Measurements from ENCODE around the gene LSM7.

LSM7 gene

DNA sequence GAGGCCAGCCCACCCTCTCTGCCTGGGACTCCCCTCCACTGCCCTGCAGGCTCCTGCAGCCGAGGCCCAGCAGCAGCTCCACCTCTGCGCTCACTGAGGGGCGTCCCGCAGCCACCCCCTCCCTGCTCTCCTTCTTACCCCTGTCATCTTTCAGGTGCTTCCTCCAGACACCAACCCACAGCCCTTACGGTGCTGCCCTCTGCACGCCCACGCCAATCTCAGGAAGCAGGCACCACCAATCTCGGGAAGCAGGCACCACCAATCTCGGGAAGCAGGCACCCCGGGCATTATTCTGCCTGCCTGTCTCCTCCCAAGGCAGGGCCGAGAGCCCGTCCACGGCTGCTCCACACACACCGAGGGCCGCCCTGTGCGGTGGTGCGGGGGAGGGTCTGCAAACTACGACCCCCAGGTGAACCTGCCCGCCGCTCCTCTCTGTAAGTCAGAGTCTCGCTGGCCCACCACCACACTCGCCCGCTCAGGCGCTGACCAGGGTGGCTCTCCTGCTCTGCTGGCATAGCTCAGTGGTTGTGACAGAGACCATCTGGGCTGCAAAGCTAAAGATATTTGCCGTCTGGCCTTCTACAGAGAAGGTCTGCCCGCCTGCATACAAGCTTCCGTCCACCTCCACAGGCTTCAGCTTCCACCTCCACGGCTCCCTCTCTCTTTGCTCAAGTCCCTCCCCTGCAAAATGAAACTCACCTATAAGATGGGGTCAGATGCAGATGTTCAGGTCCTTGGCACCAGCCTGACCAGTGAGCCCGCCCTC lies 2.9 kb downstream of the LSM7 start:
- peaks cover 29% of the 10 kb centered on the region for H3K36me3 Mint-ChIP-seq
- H3K27me3 Mint-ChIP-seq, result no peaks in the 10 kb centered on the region
- peak overlapping the region; percentile 71 for H3K4me3 Mint-ChIP-seq
- peak overlapping the region; percentile 89 for H3K27ac Mint-ChIP-seq
- peaks cover 66% of the 10 kb centered on the region for H3K4me1 Mint-ChIP-seq
- ATAC-seq, result peak; percentile 5
- H3K9me3 Mint-ChIP-seq, result no peaks in the 10 kb centered on the region

DNA sequence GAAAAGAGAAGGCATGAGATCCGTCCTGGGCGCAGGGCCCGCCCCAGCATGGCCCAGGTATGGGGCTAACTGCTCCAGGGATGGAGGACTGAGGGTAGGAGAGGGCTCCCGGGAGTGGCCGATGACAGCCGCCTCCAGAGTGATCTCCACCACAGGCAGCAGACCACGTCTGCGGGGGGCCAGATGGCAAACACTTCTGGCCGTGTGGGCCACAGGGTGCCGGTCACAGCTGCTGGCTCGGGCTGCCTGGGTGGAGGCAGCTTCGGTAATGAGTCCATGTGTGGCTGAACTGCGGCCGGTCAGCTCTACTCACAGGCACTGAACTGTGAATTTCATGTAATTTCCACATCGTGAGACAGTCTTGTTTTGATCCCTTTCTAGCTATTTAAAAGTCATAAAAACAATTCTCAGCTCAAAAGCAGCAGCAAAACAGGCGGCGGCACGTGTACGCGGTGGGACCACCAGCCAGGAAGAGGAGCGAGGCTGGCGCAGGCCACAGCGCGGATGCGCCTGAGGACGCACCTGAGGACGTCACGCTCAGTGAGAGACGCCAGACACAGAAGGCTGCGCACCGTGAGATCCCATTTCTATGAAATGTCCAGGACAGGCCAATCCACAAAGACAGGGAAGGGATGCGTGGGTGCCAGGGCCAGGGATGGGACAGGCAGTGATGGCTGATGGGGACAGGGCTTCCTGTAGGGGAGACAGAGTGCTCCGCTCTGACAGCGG lies 4.0 kb downstream of the LSM7 start:
- Mint-ChIP-seq H3K4me1 (peaks cover 62% of the 10 kb centered on the region), H3K27me3 (no peaks in the 10 kb centered on the region), H3K9me3 (no peaks in the 10 kb centered on the region), H3K36me3 (peaks cover 29% of the 10 kb centered on the region), H3K27ac (peak overlapping the region; percentile 89), H3K4me3 (peak overlapping the region; percentile 71)
- ATAC-seq, result peak; percentile 45

DNA sequence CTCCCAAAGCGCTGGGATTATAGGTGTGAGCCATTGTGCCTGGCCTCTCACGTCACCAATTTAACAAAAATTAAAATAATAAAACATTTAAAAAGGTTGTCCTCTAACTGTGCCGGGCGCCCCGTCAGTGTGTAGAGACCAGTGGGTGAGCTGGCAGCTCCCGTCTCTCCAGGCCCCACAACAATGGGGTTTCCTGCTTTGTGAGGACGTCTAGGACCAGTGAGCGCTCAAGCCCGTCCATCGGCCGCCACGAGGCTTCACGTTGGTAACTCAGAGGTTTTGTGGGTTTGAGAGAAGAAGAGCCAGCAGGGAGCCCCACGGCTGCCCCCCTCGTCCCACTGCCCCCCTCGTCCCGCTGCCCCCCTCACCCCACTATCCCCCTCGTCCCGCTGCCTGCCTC lies 4.7 kb downstream of the LSM7 start:
- Mint-ChIP-seq H3K9me3 (no peaks in the 10 kb centered on the region), H3K4me3 (peak overlapping the region; percentile 71), H3K27ac (peak overlapping the region; percentile 89), H3K4me1 (peaks cover 63% of the 10 kb centered on the region), H3K27me3 (no peaks in the 10 kb centered on the region), H3K36me3 (peaks cover 29% of the 10 kb centered on the region)
- no peak for ATAC-seq

DNA sequence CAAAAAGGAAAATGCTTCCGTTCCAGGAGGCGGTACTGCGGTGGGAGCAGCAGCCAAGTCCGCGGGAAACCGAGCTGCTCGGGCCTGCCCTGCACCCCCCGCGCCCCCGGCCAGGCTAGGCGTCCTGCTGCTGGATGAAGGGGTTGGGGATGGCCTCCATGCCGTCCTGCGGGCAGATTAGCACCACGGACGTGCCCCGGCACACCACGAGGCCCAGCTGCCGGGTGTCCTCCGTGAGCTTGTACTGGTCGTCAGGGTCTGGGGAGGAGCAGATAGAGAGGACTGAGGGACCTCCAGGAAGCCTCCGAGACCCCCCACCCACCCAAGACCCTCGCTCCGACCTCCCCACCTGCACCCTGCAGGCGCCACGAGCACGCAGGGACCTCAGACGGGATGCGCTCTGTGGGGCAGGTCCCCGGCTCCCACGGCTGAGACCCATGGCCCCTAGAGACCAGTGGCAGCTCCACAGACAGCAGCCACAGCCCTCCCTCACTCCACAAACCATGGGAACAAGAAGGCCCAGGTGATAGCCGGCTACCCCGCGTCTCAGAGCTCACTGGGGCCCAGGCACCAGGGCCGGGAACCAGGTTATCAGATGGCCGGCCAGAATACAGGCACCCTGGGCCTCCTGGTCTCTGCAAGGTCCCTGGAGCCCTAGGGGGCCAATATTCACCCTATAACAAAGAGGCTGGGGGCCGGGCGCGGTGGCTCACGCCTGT lies 6.7 kb downstream of the LSM7 start:
- no peaks in the 10 kb centered on the region for H3K27me3 Mint-ChIP-seq
- H3K4me3 Mint-ChIP-seq, result no peak overlapping the region
- H3K36me3 Mint-ChIP-seq, result peaks cover 29% of the 10 kb centered on the region
- H3K4me1 Mint-ChIP-seq, result peaks cover 72% of the 10 kb centered on the region
- no peak for ATAC-seq
- no peaks in the 10 kb centered on the region for H3K9me3 Mint-ChIP-seq
- H3K27ac Mint-ChIP-seq, result no peak overlapping the region

DNA sequence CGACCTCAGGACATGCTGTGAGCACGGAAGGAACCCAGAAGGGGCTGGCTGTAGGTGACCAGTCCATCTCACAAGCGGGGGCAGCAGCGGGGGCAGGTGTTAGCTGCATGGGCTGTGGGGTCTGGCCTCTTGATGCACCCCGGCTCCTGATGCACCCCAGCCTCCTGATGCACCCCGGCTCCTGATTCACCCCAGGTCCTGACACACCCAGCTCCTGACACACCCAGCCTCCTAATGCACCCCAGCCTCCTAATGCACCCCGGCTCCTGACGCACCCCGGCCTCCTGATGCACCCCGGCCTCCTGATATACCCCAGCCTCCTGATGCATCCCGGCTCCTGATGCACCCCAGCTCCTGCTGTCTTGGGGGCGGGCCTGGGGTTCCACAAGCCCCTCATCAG lies 7.4 kb downstream of the LSM7 start:
- Mint-ChIP-seq H3K4me1 (peaks cover 72% of the 10 kb centered on the region), H3K9me3 (no peaks in the 10 kb centered on the region), H3K36me3 (peaks cover 25% of the 10 kb centered on the region), H3K27ac (no peak overlapping the region), H3K27me3 (no peaks in the 10 kb centered on the region), H3K4me3 (no peak overlapping the region)
- no peak for ATAC-seq

DNA sequence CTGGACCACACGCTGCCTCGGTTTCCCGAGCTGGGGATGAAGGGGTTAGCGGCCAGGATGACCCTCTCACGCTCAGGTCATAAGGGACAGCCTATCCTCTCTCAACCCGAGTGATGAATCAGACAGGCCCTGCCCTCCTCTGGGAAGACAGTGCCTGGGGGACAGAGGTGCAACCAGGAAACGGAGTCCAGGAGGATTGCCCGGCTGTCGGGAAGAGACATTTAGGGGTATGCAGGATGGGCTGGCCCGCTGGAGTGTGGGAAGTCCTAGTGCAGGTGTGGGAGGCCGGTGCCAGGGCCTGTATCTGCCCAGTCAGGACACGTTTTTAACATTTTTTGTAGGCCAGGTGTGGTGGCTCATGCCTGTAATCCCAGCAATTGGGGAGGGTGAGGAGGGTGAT lies 8.3 kb downstream of the LSM7 start:
- no peak overlapping the region for H3K4me3 Mint-ChIP-seq
- no peak overlapping the region for H3K27ac Mint-ChIP-seq
- no peaks in the 10 kb centered on the region for H3K9me3 Mint-ChIP-seq
- peaks cover 19% of the 10 kb centered on the region for H3K36me3 Mint-ChIP-seq
- no peak for ATAC-seq
- H3K4me1 Mint-ChIP-seq, result peaks cover 70% of the 10 kb centered on the region
- no peaks in the 10 kb centered on the region for H3K27me3 Mint-ChIP-seq

DNA sequence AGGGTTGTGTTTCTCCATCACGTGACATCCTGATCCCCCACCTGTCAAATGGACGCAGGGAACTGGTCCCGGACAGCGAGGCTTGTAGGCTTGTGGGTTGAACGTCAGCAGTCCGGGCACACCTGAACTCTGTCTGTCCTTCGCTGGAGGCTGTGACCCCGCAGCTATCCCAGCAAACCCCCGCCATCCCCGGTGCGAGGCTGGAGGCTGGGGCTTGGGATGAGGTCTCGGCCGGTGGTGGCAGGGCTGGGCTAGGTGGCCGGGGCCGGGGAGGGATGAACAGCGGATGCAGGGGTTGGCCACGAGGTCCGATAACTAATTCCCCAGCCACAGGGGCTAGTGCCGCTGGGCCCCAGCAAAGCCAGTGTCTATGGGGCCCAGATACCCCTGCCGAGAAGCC lies 8.8 kb downstream of the LSM7 start:
- Mint-ChIP-seq H3K27ac (peak overlapping the region; percentile 88), H3K27me3 (no peaks in the 10 kb centered on the region), H3K9me3 (no peaks in the 10 kb centered on the region), H3K4me1 (peaks cover 65% of the 10 kb centered on the region), H3K36me3 (peaks cover 16% of the 10 kb centered on the region), H3K4me3 (no peak overlapping the region)
- no peak for ATAC-seq

DNA sequence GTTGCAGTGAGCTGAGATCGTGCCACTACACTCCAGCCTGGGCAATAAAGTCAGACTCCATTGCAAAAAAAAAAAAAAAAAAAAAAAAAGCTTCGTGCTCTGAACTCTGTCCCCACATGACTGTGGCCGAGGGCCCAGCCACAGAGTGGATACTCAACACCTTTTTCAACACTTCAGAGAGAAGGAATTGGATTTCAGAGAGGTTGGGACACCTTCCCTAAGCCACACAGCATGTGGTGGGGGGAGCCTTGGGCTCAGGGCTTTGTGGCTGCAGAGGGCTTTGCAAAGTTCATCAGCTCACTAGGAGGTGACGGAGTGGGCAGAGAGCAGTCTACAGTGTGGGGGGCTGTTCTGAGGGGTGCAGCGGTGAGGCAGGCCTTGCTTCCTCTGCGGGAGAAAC lies 9.5 kb downstream of the LSM7 start:
- Mint-ChIP-seq H3K4me3 (no peak overlapping the region), H3K36me3 (peaks cover 10% of the 10 kb centered on the region), H3K27ac (peak overlapping the region; percentile 88), H3K9me3 (no peaks in the 10 kb centered on the region), H3K27me3 (no peaks in the 10 kb centered on the region), H3K4me1 (peaks cover 59% of the 10 kb centered on the region)
- no peak for ATAC-seq

DNA sequence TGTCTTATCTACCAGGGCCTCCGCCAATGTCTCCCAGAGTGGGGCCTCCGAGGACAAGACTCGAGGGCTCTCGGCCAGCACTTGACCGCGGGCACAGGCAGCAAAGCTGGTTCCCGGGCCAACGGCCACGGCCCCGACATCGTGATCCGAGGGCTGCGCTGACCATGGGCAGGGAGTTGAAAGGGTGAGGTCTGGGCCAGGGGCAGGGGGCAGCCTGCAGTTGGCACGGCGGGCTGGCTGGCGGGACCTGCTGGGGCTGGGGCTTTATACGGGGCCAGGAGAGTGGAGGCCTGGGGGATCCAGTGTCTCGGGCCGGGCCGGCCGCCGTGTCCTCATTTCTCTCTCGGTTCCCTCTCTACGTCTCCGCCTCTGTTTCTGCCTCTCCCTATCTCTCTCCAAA lies 10.6 kb downstream of the LSM7 start:
- Mint-ChIP-seq H3K27ac (peak overlapping the region; percentile 88), H3K36me3 (peaks cover 2% of the 10 kb centered on the region), H3K4me3 (no peak overlapping the region), H3K9me3 (no peaks in the 10 kb centered on the region), H3K4me1 (peaks cover 55% of the 10 kb centered on the region), H3K27me3 (no peaks in the 10 kb centered on the region)
- ATAC-seq, result no peak

DNA sequence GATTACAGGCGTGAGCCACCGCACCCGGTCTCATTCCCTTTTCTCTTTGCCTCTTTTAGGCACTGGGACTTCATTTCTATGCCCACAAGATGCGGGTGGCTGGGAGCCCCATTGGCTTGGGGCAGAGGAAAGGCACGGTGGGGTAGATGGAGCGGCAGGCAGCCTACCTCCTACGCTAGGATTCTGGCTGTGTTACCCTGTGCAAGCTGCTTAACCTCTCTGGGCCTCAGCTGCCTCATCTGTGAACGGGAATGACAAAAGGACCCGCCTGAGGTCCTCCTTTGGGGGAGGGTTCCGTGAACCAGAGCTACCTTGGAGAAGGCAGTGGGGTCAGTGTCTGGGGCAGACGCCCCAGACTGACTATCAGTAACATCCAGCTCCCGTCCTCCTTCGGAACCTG lies 11.1 kb downstream of the LSM7 start:
- no peaks in the 10 kb centered on the region for H3K27me3 Mint-ChIP-seq
- H3K9me3 Mint-ChIP-seq, result no peaks in the 10 kb centered on the region
- ATAC-seq, result no peak
- H3K27ac Mint-ChIP-seq, result peak overlapping the region; percentile 88
- H3K36me3 Mint-ChIP-seq, result no peaks in the 10 kb centered on the region
- no peak overlapping the region for H3K4me3 Mint-ChIP-seq
- H3K4me1 Mint-ChIP-seq, result peaks cover 54% of the 10 kb centered on the region

DNA sequence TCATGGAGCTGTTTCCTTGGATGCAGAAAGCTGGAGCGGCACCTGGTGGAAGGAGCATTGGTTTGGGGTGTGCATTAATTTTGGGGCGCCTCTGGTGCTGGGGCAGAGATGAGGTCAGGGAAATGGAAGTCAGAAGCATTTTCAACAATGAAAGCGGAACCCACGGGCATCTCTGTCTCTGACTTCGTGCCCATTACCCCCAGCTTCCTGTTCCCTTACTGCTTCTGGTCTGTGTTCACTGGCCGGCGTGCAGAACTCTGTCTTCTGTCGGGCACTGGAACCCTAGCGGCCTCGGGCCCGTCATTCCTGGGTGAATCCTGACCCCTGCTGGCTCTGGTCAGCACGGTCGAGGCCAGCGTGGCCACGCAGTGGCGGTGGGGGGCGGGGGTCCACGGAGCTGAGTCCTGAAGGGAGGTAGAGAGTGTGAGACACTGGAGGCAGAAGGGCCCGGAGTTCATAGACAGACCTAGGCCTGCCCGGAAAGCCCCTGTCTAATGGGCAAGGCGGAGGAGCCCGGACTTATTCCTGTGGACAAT lies 12.5 kb downstream of the LSM7 start:
- peak; percentile 89 for ATAC-seq
- H3K9me3 Mint-ChIP-seq, result no peaks in the 10 kb centered on the region
- peak overlapping the region; percentile 88 for H3K27ac Mint-ChIP-seq
- no peaks in the 10 kb centered on the region for H3K36me3 Mint-ChIP-seq
- peaks cover 1% of the 10 kb centered on the region for H3K27me3 Mint-ChIP-seq
- peaks cover 54% of the 10 kb centered on the region for H3K4me1 Mint-ChIP-seq
- peak overlapping the region; percentile 57 for H3K4me3 Mint-ChIP-seq

DNA sequence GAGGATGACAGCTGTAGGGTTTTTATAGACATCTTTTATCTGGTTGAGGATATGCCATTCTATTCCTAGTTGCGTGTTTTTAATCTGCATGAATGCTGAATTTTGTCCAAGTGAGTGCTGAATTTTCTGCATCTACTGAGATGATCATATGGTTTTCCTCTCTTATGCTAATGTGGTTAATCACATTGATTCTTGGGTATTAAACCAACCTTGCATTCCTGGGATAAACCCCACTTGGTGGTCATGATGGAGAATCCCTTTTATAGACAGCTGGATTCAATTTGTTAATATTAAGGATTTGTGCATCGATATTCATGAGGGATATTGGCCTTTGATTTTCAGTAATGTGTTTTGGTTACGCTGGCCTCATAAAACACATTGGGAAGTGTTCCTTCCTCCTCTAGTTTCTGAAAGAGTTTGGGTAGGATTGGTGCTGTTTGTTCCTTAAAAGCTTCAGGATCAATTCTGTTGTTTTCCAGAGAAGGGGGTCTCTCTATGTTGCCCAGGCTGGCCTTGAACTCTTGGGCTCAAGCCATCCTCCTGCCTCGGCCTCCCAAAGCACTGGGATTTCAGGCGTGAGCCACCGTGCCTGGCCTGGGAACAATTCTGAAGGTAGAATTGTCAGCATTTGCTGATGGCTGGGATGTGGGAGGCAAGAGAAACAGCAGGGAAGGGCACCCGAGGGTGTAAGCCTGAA lies 13.1 kb downstream of the LSM7 start:
- Mint-ChIP-seq H3K9me3 (no peaks in the 10 kb centered on the region), H3K27me3 (peaks cover 7% of the 10 kb centered on the region), H3K36me3 (no peaks in the 10 kb centered on the region), H3K27ac (peak overlapping the region; percentile 88), H3K4me3 (peak overlapping the region; percentile 57), H3K4me1 (peaks cover 54% of the 10 kb centered on the region)
- ATAC-seq, result no peak

DNA sequence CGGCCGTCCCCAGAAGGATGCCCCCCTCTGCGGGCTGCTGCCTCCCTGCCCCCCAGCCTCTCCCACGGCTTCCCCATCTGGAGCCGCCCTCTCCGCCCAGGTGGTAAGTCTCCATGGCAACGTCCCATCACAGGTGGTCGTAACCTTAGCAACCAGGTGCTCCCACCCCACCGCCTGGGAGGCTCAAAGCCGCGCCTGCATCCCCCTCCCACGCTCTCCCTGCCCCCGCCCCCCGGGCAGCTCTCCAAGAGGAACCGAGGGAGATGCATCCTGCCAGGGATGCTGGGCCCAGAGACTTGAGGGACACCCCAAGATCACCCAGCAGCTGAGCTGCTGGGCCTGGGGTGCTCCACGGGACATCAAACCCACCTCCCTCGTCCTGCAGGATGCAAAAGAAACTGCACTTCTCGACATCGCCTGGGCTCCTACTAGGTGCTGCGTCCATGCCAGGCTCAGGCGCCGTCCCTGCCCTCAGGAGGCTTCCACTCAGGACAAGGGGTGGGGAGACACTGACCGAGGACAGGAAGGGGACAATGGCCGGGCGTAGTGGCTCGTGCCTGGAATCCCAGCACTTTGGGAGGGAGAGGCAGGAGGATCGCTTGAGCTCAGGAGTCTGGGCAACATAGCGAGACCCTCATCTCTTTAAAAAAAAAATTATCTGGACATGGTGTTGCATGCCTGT lies 15.4 kb downstream of the LSM7 start:
- H3K4me3 Mint-ChIP-seq, result no peak overlapping the region
- H3K36me3 Mint-ChIP-seq, result no peaks in the 10 kb centered on the region
- peak overlapping the region; percentile 48 for H3K27ac Mint-ChIP-seq
- H3K9me3 Mint-ChIP-seq, result no peaks in the 10 kb centered on the region
- ATAC-seq, result no peak
- peaks cover 29% of the 10 kb centered on the region for H3K27me3 Mint-ChIP-seq
- H3K4me1 Mint-ChIP-seq, result peaks cover 44% of the 10 kb centered on the region

DNA sequence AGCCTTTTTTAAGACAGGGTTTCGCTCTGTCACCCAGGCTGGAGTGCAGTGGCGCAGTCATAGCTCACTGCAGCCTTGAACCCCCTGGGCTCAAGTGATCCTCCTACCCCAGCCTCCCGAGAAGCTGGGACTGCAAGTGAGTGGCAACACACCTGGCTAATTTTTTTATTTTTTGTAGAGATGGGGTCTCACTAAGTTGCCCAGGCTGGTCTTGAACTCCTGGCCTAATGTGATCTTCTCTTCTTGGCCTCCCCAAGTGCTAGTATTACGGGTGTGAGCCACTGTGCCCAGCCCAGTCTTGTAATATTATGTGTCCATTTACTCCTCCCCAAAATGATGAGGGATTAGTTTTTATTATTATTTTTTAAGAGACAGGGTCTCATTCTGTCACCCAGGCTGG lies 17.3 kb downstream of the LSM7 start:
- H3K36me3 Mint-ChIP-seq, result no peaks in the 10 kb centered on the region
- no peak overlapping the region for H3K27ac Mint-ChIP-seq
- no peaks in the 10 kb centered on the region for H3K9me3 Mint-ChIP-seq
- ATAC-seq, result no peak
- peaks cover 36% of the 10 kb centered on the region for H3K4me1 Mint-ChIP-seq
- peaks cover 41% of the 10 kb centered on the region for H3K27me3 Mint-ChIP-seq
- H3K4me3 Mint-ChIP-seq, result no peak overlapping the region

All from stimulated activated memory B cell treated with anti-CD40 and anti-IgM and Interleukin-4, amounts not matched to agents 10 μg/mL and 1 μg/mL and 100 μg/mL, for 72 hours (primary cell).